AG04450 (cell line): ENCODE data around the gene VAV1. TPM values are rescaled to one million over a fixed set of nuclear protein-coding genes. Genes with fewer than 3 reads are reported as not detected.

ENCODE experiments used
- CTCF ChIA-PET: fragments of 300-600, 350-600 bp; formaldehyde crosslinking; extraction: SDS; loops from one replicate; lab custom pipeline; 2022; ENCODE audit warnings: antibody characterized with exemption, inconsistent platforms; lab: Charles Lee
- POLR2A ChIA-PET: fragments of 350-600 bp; formaldehyde crosslinking; extraction: SDS; loops from one replicate; lab custom pipeline; 2021; ENCODE audit warnings: antibody characterized with exemption, inconsistent platforms; lab: Yijun Ruan, JAX
- DNase-seq: peaks from one replicate; pipeline ENCODE4 v3.0.0-alpha.2; 2011; ENCODE audit warnings: low read depth, low spot score
- H3K27ac ChIP-seq: one replicate; pipeline ENCODE4 v1.5.1; 2012; ENCODE audit warnings: low read depth, low read length, control low read depth
- H3K27me3 ChIP-seq: one replicate; pipeline ENCODE4 v1.6.0; 2012; ENCODE audit warnings: low read length; ENCODE audit not compliant: control insufficient read depth, insufficient read depth
- H3K4me3 ChIP-seq: 2 replicates; pipeline ENCODE4 v1.5.1; 2011; ENCODE audit warnings: mild to moderate bottlenecking, low read depth, low read length, control low read depth
- H3K9me3 ChIP-seq: 2 replicates; pipeline ENCODE4 v1.5.1; 2012; ENCODE audit warnings: low read length; ENCODE audit not compliant: control insufficient read depth, insufficient read depth
- CTCF ChIP-seq: IDR thresholded peaks from 2 replicates; pipeline ENCODE4 v1.5.1; 2011; ENCODE audit warnings: low read depth, low read length, control low read depth, inconsistent platforms
- polyA plus RNA-seq: library from polyadenylated mRNA; depleted of rRNA; stranded (reverse); fragments of >200 nt; gene quantifications from 2 replicates; pipeline ENCODE4 v1.2.3, GENCODE V29; 2011

VAV1 gene
- polyA plus RNA-seq, 1 experiment: not detected

GRCh38 chr19:6835501-6835900, 63.0 kb downstream of the VAV1 start:
- ChIA-PET CTCF (no interaction called here), POLR2A (no interaction called here)
- H3K27me3 ChIP-seq: no peaks in the 10 kb centered on the region
- H3K9me3 ChIP-seq: peaks cover 13% of the 10 kb centered on the region
- no peak overlapping the region for H3K4me3 ChIP-seq
- no peak for TF ChIP-seq CTCF
- no peak overlapping the region for H3K27ac ChIP-seq
- no peak for DNase-seq

GRCh38 chr19:6837525-6837924, 65.0 kb downstream of the VAV1 start:
- POLR2A ChIA-PET: no interaction called here
- no peak for TF ChIP-seq CTCF
- DNase-seq: no peak
- peaks cover 17% of the 10 kb centered on the region for H3K9me3 ChIP-seq
- no peak overlapping the region for H3K4me3 ChIP-seq
- H3K27ac ChIP-seq: no peak overlapping the region
- no peaks in the 10 kb centered on the region for H3K27me3 ChIP-seq
- CTCF ChIA-PET: no interaction called here

GRCh38 chr19:6838062-6838655, 65.7 kb downstream of the VAV1 start:
- no peak for TF ChIP-seq CTCF
- ChIA-PET CTCF (no interaction called here), POLR2A (no interaction called here)

GRCh38 chr19:6842871-6843607, 70.5 kb downstream of the VAV1 start:
- Histone ChIP-seq H3K27me3 (no peaks in the 10 kb centered on the region), H3K9me3 (peaks cover 14% of the 10 kb centered on the region; the same call in 1 of the 2 replicates)
- POLR2A ChIA-PET: interaction anchor here (0.7 kb wide), 1 partner anchor 9 kb away, joined by 7 read pairs; no protein-coding TSS in a partner anchor

More at GRCh38 chr19:6838062-6838655, 65.7 kb downstream of the VAV1 start:
- no peak for DNase-seq
- no peak overlapping the region for H3K27ac ChIP-seq
- no peaks in the 10 kb centered on the region for H3K27me3 ChIP-seq
- no peak overlapping the region for H3K4me3 ChIP-seq
- H3K9me3 ChIP-seq: peaks cover 17% of the 10 kb centered on the region

More at GRCh38 chr19:6842871-6843607, 70.5 kb downstream of the VAV1 start:
- DNase-seq: no peak
- Histone ChIP-seq H3K4me3 (no peak overlapping the region), H3K27ac (no peak overlapping the region)
- TF ChIP-seq CTCF: no peak
- CTCF ChIA-PET: interaction anchor here (1.1 kb wide), 1 partner anchor 21 kb away, joined by 3 read pairs; no protein-coding TSS in a partner anchor
